CD4-positive, alpha-beta T cell treated with Interleukin-6 at 100 ng/mL for 8 hours (primary cell): Measurements from ENCODE around the gene COL23A1.

ENCODE experiments used
- DNase-seq: peaks from one replicate; pipeline ENCODE4 v3.0.0-alpha.2; 2020; ENCODE audit warnings: mixed read lengths, low spot score

Gene COL23A1

GRCh38 chr5:178392931-178393394 is 197.2 kb downstream of the COL23A1 start:
- no peak for DNase-seq

- no peak for DNase-seq
Observed at GRCh38 chr5:178392386-178392785, 197.8 kb downstream of the COL23A1 start.

DNA sequence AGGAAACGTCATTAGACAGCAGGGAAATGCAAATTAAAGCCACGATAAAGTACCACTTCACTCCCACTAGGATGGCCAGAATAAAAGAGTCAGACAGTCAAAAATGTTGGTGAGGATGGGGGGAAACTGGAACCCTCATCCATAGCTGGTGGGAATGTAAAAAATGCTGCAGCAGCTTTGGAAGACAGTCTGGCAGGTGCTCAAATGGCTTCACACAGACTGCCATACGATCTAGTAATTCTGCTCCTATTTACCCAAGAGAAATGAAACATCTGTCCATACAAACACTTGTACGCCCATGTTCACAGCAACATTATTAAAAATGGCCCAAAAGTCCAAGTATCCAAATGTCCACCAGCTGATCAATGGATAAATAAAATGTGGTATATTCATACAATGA is 198.7 kb downstream of the COL23A1 start:
- DNase-seq = no peak

DNA sequence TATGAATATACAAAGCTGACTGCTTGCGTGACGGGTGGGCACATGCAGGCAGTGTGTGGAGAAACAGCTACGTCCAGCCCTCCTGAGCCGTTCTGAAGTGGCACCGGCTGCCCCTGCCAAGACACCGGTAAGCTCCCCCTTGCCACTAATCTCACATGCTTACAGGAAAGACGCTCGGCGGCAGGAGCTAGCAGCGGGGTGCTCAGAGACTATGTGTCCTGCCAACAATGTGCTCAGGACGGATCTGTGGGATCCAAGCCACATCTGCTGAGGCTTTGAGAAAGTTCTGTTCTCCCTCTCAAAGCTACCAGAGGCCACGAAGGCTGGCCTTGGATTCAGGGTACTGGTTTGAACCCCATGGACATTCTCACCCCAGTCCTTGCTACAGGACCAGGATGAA is 200.4 kb downstream of the COL23A1 start:
- DNase-seq = no peak

- DNase-seq = no peak
Observed at GRCh38 chr5:178389026-178389729, 201.0 kb downstream of the COL23A1 start.

DNA sequence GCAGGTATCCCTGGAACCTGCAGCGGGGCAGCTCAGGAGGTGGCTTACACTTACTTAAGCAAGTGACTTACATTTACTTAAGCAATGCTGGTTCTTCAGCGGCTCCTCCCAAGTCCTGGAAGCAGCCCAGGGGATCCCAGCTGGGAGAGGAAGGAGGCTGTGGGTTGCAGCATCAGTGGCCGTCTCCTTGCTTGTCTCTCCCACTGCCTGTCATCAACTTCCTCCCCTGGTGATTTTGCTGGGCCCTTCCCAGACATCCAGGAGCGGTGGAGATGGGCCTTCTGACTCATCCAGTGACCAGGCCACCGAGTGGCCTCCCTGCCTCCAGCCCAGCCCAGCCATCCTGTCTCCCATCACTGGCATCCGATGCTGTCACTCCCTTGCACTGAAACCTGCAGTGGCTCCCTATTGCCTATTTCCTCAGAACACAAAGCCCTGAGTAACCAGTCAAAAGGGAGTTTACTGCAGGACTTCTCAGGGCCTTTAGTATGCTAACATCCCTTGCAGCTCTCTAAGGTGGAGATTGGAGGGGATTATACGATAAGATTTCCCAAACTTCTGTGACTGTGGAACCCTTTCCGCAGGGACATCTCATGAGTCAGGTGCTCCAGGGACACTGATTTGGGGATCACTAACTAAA is 201.7 kb downstream of the COL23A1 start:
- no peak for DNase-seq

DNA sequence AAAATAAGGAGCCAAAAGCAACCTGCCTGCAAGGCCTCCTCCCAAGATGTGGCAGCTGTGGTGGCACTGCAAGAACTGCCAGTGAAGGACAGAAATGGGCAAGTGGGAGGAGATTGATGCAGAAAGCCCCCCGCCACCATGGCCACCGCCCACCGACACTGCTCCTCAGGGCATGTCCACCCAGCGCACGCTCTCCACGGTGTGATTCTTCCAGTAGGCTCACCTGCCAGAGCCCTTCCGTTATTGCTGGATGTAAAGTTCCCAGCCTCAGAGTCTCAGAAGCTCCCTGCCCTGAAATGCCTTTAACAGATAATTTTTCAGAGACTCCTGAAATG is 202.4 kb downstream of the COL23A1 start:
- DNase-seq = no peak

DNA sequence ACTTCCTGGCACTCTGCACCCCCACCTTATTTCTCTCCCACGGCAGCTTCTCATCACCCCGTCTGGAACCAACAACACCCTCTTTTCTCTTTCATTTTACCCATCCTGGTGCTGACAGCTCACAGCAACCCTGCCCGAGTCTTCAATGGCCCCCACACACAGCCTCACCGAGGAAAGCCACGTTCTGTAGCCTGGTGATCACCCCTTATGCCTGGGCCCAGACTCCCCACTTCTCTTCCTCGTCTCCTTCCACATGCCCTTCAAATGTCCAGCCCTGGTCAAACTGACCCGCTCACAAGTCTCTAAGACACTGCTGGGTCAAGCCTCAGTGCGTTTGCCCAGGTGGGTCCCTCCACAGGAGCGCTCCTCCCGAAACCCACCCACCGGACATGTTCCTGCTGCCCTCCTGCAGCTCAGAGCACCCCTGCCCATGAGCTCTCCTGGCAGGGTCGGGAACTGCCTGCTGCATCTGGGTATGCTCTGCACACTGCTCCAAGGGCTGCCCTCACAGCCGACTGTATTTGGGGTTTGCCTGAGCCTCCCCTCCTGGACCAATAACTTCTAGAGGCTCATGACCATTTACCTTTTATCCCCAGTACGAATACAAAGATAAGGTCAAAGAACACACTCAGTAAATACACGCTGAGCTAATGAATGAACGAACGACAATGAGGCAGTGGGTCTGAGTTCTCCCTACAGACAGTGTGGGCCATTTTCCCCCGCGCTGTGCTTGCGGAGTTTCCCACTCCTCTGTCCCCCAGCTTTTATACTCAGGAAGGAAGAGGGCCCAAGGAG is 202.9 kb downstream of the COL23A1 start:
- no peak for DNase-seq

DNA sequence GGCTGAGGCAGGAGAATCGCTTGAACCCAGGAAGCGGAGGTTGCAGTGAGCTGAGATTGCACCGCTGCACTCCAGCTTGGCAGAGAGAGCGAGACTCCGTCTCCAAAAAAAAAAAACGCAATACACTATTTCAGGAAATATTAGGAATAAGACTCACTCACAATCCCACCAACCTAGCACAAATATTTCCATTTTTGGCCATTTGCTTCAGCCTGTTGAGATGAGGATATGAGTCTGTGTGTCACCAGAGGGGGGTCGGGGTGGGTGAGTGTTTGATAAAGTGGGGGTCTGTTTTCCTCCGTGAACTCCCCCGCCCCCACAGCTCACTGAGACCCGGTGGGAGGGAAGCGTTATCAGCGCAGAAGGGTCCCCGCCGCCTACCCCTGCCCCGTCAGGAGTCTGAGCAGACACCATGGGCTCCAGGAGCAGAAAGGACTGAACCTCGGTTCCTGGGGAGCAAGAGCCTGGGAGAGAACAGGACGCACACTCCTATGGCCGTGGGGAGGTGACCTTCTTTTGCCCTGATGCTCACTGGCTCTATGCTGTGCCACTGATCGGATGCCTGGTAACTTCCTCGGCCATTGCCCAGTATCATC is 203.8 kb downstream of the COL23A1 start:
- DNase-seq = no peak

DNA sequence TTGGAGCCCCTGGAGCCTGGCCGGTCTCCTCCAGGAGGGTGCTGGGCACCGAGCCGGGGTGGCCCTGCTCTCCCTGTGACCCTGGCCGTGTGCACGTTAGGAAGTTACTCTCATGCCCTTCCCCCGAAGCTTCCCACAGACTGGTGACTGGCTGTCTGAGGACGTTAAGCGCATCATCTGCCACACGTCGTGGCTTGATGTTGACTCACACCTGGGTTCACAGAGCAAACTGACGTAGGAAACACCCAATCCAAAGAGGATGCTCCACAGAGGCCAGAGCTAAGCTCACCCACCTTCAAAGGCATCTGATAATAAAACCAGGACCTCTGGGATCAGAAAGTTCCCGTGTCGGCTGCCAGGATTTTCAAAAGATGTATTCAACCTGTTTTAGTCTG is 204.7 kb downstream of the COL23A1 start:
- DNase-seq = no peak

- DNase-seq = no peak
Observed at GRCh38 chr5:178384816-178385495, 205.2 kb downstream of the COL23A1 start.

DNA sequence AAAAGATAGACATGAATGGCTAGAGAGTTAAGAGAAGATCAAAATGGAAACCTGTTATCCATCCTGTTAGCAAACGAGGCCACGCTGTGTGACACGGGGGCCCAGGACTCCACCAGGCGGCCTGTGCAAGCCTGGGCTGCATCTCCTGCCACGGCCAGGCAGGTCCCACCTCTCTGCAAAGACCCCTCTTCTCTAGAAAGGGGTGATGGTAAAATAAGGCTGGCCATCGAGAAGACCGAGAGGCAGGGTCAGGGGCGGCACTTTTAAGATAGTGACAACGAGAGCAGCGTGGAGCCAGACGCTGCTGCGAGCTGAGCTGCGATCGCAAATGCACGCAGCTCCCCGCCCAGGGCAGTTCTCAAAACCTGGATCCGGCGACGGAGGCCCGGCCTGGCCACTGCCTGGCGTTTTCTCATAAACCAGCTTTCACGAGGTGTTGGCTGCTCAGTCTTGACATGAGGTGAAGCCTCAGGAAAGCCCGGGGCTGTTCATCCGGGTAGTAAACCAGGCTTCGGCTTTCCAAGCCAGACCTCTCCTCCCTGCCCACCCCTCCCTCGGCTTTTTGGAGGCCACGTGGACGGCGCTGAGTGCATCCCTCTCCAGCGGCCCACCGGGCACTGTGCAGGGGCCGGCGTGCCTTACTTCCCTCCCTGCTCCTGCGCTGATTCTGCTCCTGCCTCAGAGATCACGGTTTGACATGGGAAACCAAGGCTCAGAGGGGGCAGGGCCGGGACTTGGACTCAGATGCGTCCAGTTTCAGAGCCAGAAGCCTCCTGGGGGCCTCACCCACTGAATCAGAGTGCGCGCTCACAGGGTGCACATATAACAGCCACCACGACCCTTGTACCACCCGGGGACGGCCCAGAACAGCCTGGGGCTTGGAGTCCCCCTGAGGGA is 206.0 kb downstream of the COL23A1 start:
- DNase-seq = no peak

GRCh38 chr5:178383301-178383918 is 206.8 kb downstream of the COL23A1 start:
- no peak for DNase-seq

DNA sequence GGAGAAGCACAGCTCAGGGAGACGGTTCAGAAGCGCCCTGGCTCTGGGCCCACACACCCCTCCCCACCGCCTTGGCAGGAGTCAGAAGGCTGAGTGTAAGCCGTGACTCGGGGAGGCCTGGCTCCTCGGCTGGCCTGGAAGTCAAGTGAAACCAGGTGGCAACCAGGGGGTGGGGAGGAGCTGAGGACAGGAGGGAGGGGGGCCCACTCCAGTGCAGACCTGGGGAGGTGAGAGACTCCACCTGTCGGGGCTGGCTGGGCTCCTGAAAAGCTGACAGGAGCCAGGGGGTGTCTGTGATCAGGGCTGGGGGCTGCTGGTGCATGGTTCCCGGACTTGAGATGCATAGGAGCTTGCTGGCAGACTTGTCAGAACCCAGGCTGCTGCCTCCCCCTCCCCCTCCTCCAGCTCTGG is 207.4 kb downstream of the COL23A1 start:
- no peak for DNase-seq

GRCh38 chr5:178381921-178382695 is 208.1 kb downstream of the COL23A1 start:
- no peak for DNase-seq

GRCh38 chr5:178381206-178381605 is 209.0 kb downstream of the COL23A1 start:
- no peak for DNase-seq

- DNase-seq = no peak
Observed at GRCh38 chr5:178380541-178381074, 209.6 kb downstream of the COL23A1 start.

DNA sequence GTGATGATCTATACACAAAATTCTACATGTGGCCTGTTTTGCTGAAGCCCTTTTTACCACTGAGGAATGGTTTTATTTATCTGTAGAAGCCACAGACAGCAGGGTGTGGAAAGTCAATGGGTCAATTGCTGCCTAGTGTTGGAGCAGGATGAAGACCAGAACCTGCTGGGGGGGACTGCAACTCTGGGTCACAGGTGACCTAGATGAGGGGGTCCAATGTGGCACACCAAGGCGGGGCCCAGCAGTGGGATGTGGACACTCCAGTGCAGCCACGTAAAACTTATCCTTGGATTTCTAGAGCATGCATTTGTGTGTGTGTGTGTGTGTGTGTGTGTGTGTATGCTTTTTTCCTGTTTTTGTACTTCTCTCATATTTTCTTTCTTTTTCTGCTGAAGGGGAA is 210.1 kb downstream of the COL23A1 start:
- no peak for DNase-seq
